Activated CD4-positive, alpha-beta T cell treated with anti-CD3 and anti-CD28 coated beads, Interleukin-2, Interleukin-6, amounts not matched to agents 100 ng/mL and 50 ng/mL, durations not matched to agents 16 hours and 8 hours (primary cell): ENCODE measurements around the gene ZDHHC22.
A peak's percentile ranks its signal among the peaks of the same experiment; 100 is the strongest.

Experiments
- DNase-seq: peaks from one replicate; pipeline ENCODE4 v3.0.0-alpha.2; 2020

ZDHHC22 gene

GRCh38 chr14:77102154-77102553 is 39.4 kb downstream of the ZDHHC22 start:
- DNase-seq: no peak

GRCh38 chr14:77100961-77101360 is 40.6 kb downstream of the ZDHHC22 start:
- DNase-seq: no peak

- no peak for DNase-seq
Measured at GRCh38 chr14:77099425-77100167, 42.0 kb downstream of the ZDHHC22 start.

- DNase-seq: peak; percentile 16
Measured at GRCh38 chr14:77098529-77099353, 42.9 kb downstream of the ZDHHC22 start.

GRCh38 chr14:77097700-77098528 is 43.7 kb downstream of the ZDHHC22 start, which contains the start of gene CIPC:
Gene CIPC (plus strand): TSS chr14:77098258. CDS start chr14:77105709, 7,451 bp downstream.
- DNase-seq: peak; percentile 100

- no peak for DNase-seq
Measured at GRCh38 chr14:77097006-77097699, 44.4 kb downstream of the ZDHHC22 start.

GRCh38 chr14:77094672-77095284 is 46.8 kb downstream of the ZDHHC22 start:
- DNase-seq: peak; percentile 80

- DNase-seq: no peak
Measured at GRCh38 chr14:77092676-77093075, 48.9 kb downstream of the ZDHHC22 start.

- DNase-seq: no peak
Measured at GRCh38 chr14:77091518-77091917, 50.1 kb downstream of the ZDHHC22 start.

- no peak for DNase-seq
Measured at GRCh38 chr14:77088645-77089044, 52.9 kb downstream of the ZDHHC22 start.

GRCh38 chr14:77088219-77088618 is 53.4 kb downstream of the ZDHHC22 start:
- DNase-seq: no peak

- DNase-seq: no peak
Measured at GRCh38 chr14:77087631-77088030, 54.0 kb downstream of the ZDHHC22 start.

- DNase-seq: no peak
Measured at GRCh38 chr14:77086951-77087350, 54.6 kb downstream of the ZDHHC22 start.

- DNase-seq: no peak
Measured at GRCh38 chr14:77086017-77086727, 55.4 kb downstream of the ZDHHC22 start.

GRCh38 chr14:77085538-77085937 is 56.1 kb downstream of the ZDHHC22 start:
- no peak for DNase-seq

- DNase-seq: no peak
Measured at GRCh38 chr14:77084985-77085384, 56.6 kb downstream of the ZDHHC22 start.

- DNase-seq: no peak
Measured at GRCh38 chr14:77083082-77083481, 58.5 kb downstream of the ZDHHC22 start.

GRCh38 chr14:77082356-77082755 is 59.2 kb downstream of the ZDHHC22 start:
- no peak for DNase-seq
